ENCODE results near the gene GPC6. TPM values are rescaled to one million over a fixed set of nuclear protein-coding genes. Genes with fewer than 3 reads are reported as not detected.

GPC6 gene
- total RNA-seq, 1 donor from 2014 or later = 18.7 TPM

GRCh38 chr13:94303644-94304174, 1077.1 kb downstream of the GPC6 start:
- TF ChIP-seq CTCF (conservative IDR thresholded peaks at IDR 0.05; ENCODE audit: low read depth, low read length) = no peak
- DNase-seq (ENCODE audit: low read depth) = no peak
- H3K4me3 ChIP-seq (ENCODE audit: low read depth, low read length) = no peak overlapping the region

- no peak for DNase-seq (ENCODE audit: low read depth)
- TF ChIP-seq CTCF (conservative IDR thresholded peaks at IDR 0.05; ENCODE audit: low read depth, low read length) = no peak
- no peak overlapping the region for H3K4me3 ChIP-seq (ENCODE audit: low read depth, low read length)
These were observed 1078.4 kb downstream of the GPC6 start for GRCh38 chr13:94305033-94305432.

GRCh38 chr13:94305463-94305862, 1078.9 kb downstream of the GPC6 start:
- no peak for TF ChIP-seq CTCF (conservative IDR thresholded peaks at IDR 0.05; ENCODE audit: low read depth, low read length)
- no peak for DNase-seq (ENCODE audit: low read depth)
- no peak overlapping the region for H3K4me3 ChIP-seq (ENCODE audit: low read depth, low read length)

- no peak overlapping the region for H3K4me3 ChIP-seq (ENCODE audit: low read depth, low read length)
- TF ChIP-seq CTCF (conservative IDR thresholded peaks at IDR 0.05; ENCODE audit: low read depth, low read length) = no peak
- no peak for DNase-seq (ENCODE audit: low read depth)
These were observed 1079.3 kb downstream of the GPC6 start for GRCh38 chr13:94305934-94306333.

GRCh38 chr13:94308832-94309231, 1082.2 kb downstream of the GPC6 start:
- no peak for TF ChIP-seq CTCF (conservative IDR thresholded peaks at IDR 0.05; ENCODE audit: low read depth, low read length)
- H3K4me3 ChIP-seq (ENCODE audit: low read depth, low read length) = no peak overlapping the region
- DNase-seq (ENCODE audit: low read depth) = no peak

- TF ChIP-seq CTCF (conservative IDR thresholded peaks at IDR 0.05; ENCODE audit: low read depth, low read length) = no peak
- no peak overlapping the region for H3K4me3 ChIP-seq (ENCODE audit: low read depth, low read length)
- no peak for DNase-seq (ENCODE audit: low read depth)
These were observed 1083.0 kb downstream of the GPC6 start for GRCh38 chr13:94309576-94309975.

All from epithelial cell of proximal tubule (primary cell).